ENCODE data around the gene SGTB.
"Not testable (repeated sequence)": the region's sequence is repeated elsewhere in the genome, so short reads cannot be mapped to it uniquely, and the experiment has no call there.

The SGTB gene

GRCh38 chr5:65734196-65734775 lies 12.4 kb upstream of the SGTB start:
- DNase-seq (ENCODE audit: low read depth), result not testable (repeated sequence)

- DNase-seq (ENCODE audit: low read depth), result not testable (repeated sequence)
Measured at GRCh38 chr5:65732046-65732445, 10.1 kb upstream of the SGTB start.

- DNase-seq (ENCODE audit: low read depth), result no peak
Measured at GRCh38 chr5:65730910-65731309, 9.0 kb upstream of the SGTB start.

- DNase-seq (ENCODE audit: low read depth), result no peak
Measured at GRCh38 chr5:65728218-65728617, 6.3 kb upstream of the SGTB start.

- DNase-seq (ENCODE audit: low read depth), result no peak
Measured at GRCh38 chr5:65727491-65728156, 5.7 kb upstream of the SGTB start.

GRCh38 chr5:65722575-65723403 lies 880 bp upstream of the SGTB start:
- DNase-seq (ENCODE audit: low read depth), result no peak

- peak; percentile 2 for DNase-seq (ENCODE audit: low read depth)
Measured at GRCh38 chr5:65721050-65721719, 724 bp downstream of the SGTB start.

GRCh38 chr5:65718576-65719310 lies 3.2 kb downstream of the SGTB start:
- no peak for DNase-seq (ENCODE audit: low read depth)

- DNase-seq (ENCODE audit: low read depth), result no peak
Measured at GRCh38 chr5:65708145-65708544, 13.8 kb downstream of the SGTB start.

GRCh38 chr5:65707663-65708062 lies 14.2 kb downstream of the SGTB start:
- DNase-seq (ENCODE audit: low read depth), result no peak

- no peak for DNase-seq (ENCODE audit: low read depth)
Measured at GRCh38 chr5:65704621-65705239, 17.2 kb downstream of the SGTB start.

GRCh38 chr5:65702036-65702435 lies 19.9 kb downstream of the SGTB start:
- no peak for DNase-seq (ENCODE audit: low read depth)

GRCh38 chr5:65699338-65699737 lies 22.6 kb downstream of the SGTB start:
- no peak for DNase-seq (ENCODE audit: low read depth)

GRCh38 chr5:65696892-65697291 lies 25.0 kb downstream of the SGTB start:
- DNase-seq (ENCODE audit: low read depth), result no peak

GRCh38 chr5:65695896-65696295 lies 26.0 kb downstream of the SGTB start:
- no peak for DNase-seq (ENCODE audit: low read depth)

- DNase-seq (ENCODE audit: low read depth), result no peak
Measured at GRCh38 chr5:65695162-65695755, 26.6 kb downstream of the SGTB start.

- DNase-seq (ENCODE audit: low read depth), result no peak
Measured at GRCh38 chr5:65693121-65693520, 28.8 kb downstream of the SGTB start.

GRCh38 chr5:65682148-65682547 lies 39.8 kb downstream of the SGTB start:
- no peak for DNase-seq (ENCODE audit: low read depth)

- not testable (repeated sequence) for DNase-seq (ENCODE audit: low read depth)
Measured at GRCh38 chr5:65676056-65676455, 45.9 kb downstream of the SGTB start.

GRCh38 chr5:65674749-65675148 lies 47.2 kb downstream of the SGTB start:
- DNase-seq (ENCODE audit: low read depth), result no peak

GRCh38 chr5:65672796-65673195 lies 49.1 kb downstream of the SGTB start:
- DNase-seq (ENCODE audit: low read depth), result no peak
